ENCODE measurements around the gene LIFR. TPM values are rescaled to one million over a fixed set of nuclear protein-coding genes. Genes with fewer than 3 reads are reported as not detected.

Gene LIFR
- polyA plus RNA-seq, 4 donors = 72.3 to 87.7 (median 81.4) TPM

GRCh38 chr5:38447786-38448185, 108.7 kb downstream of the LIFR start:
- no peak for DNase-seq (ENCODE audit: low read depth in 4 of 4, low spot score in 3 of 4)

- no peak for DNase-seq (ENCODE audit: low read depth in 4 of 4, low spot score in 3 of 4)
Measured at GRCh38 chr5:38447056-38447455, 109.4 kb downstream of the LIFR start.

- DNase-seq (ENCODE audit: low read depth in 4 of 4, low spot score in 3 of 4) = no peak
Measured at GRCh38 chr5:38446029-38446522, 110.4 kb downstream of the LIFR start.

GRCh38 chr5:38445374-38446028, 110.9 kb downstream of the LIFR start:
- DNase-seq (ENCODE audit: low read depth in 4 of 4, low spot score in 3 of 4) = no peak

- DNase-seq (ENCODE audit: low read depth in 4 of 4, low spot score in 3 of 4) = no peak
Measured at GRCh38 chr5:38443390-38443789, 113.1 kb downstream of the LIFR start.

GRCh38 chr5:38442247-38442573, 114.2 kb downstream of the LIFR start:
- no peak for DNase-seq (ENCODE audit: low read depth in 4 of 4, low spot score in 3 of 4)

GRCh38 chr5:38441453-38442246, 114.8 kb downstream of the LIFR start:
- DNase-seq (ENCODE audit: low read depth in 4 of 4, low spot score in 3 of 4) = peak; percentile 86 to 89 (median 88)

- DNase-seq (ENCODE audit: low read depth in 4 of 4, low spot score in 3 of 4) = no peak
Measured at GRCh38 chr5:38438757-38439156, 117.7 kb downstream of the LIFR start.

- DNase-seq (ENCODE audit: low read depth in 4 of 4, low spot score in 3 of 4) = no peak
Measured at GRCh38 chr5:38434966-38435705, 121.3 kb downstream of the LIFR start.

GRCh38 chr5:38433160-38433861, 123.1 kb downstream of the LIFR start:
- peak; percentile 55 to 70 (median 64) for DNase-seq (ENCODE audit: low read depth in 4 of 4, low spot score in 3 of 4)

GRCh38 chr5:38431242-38431853, 125.1 kb downstream of the LIFR start:
- no peak for DNase-seq (ENCODE audit: low read depth in 4 of 4, low spot score in 3 of 4)

GRCh38 chr5:38426986-38427950, 129.2 kb downstream of the LIFR start:
- DNase-seq (ENCODE audit: low read depth in 4 of 4, low spot score in 3 of 4) = no peak

- DNase-seq (ENCODE audit: low read depth in 4 of 4, low spot score in 3 of 4) = no peak
Measured at GRCh38 chr5:38426490-38426889, 130.0 kb downstream of the LIFR start.
